ENCODE data around the gene IQSEC2.

The IQSEC2 gene

DNA sequence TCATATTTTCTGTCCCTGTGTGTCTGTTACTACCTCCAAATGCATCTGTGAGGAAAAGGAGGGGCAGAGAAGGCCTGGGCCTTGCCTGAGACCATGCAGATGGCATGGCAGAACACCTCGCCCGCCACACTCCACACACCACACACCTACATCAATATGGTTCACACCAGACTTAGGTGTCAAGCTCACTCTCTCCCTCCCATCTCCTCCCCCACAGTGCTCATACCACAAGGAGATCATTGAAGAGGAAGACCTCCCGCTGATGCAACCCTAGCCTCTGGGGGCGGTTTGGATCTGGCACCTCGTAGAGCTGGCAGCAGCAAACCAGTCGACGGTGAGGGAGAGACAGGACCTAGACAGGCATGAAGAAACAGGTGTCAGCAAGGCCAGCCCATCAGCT, 39.8 kb downstream of the IQSEC2 start:
- no peak for DNase-seq

DNA sequence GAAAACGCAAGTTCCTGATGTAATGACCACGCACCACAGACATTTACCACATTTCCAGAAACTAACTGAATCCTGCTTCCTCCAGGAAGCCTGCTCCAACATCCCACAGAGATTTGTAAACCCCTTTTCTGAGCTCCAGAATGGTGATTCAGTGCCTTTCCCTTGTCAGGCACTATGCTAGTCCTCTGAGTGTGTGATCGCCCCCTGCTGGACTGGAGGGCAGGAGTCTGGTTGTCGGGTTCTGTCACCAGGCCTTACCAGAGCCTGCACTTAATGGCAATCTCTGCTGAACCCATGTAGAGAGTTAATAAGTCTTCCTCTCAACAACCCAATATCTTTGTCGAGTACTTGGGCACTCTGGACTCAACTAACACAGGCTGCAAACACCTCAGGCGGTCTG, 41.9 kb downstream of the IQSEC2 start:
- no peak for DNase-seq

DNA sequence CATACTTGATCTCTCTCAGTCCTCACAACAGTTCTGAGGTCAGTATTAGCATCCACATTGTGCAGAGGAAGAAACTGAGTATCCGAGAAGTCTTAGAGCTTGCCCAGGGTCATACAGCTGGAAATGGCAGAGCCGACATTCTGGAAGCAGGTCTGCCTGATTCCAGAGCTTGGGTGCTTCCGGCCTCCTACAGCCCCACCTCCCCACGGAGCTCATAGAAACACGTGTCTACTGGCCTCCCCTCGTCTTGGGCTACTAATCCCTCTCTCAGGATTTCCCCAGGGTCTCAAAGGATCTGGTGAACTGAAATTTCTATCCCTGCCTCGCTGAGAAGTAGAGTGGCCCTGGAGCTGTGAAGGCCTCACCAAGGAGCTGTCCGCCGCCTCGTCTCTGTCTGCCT, 44.3 kb downstream of the IQSEC2 start:
- no peak for DNase-seq

DNA sequence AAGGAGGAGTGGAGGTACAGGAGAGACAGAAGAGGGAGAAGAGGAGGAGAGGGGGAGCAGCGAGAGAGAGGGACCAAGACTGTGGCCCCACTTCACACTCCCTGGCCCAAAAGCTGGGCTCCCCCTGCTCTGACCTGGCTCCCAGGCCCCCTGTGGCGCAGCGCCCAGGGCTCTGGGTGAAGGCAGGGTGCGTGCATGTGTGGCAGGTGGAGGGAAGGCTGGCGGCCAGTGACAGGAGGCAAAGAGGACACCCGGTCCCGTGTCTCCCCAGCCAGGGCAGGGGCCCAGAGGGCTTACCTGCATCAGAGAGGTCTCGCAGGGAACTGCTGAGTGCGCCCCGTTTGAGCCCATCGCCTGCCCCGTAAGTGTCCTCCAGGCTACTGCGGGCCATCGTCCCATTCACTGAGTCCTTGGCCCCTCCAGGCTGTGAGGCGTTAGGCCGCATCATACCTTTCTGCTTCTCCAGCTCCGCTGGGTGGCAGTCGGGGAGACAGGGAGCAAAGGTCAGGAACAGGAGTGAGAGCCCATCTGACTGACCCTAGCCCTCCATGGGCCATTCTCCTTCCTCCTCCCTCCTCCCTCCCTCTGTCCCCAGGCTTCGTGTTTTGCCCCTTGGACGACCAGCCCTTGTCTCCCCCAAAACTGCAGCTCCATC, 45.2 kb downstream of the IQSEC2 start:
- no peak for DNase-seq

DNA sequence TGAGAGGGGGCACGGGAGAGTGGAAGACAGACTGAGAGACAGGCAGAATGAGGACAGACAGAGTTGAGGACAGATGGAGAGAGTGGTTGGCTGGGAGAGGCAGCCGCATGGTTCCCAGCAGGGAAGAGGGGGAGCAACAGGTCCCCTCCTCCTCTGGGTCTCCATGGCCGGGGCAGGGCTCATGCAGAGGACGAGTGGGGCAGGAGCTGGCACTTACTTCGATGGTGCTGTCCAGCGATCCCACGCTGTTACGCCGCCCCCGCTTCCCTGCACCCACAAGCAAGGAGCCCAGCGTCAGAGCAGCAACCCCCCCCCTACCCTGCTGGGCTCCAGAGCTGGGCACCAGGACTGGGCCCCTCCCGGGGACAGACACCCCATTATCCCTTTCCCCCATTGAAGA, 45.8 kb downstream of the IQSEC2 start:
- DNase-seq: no peak

DNA sequence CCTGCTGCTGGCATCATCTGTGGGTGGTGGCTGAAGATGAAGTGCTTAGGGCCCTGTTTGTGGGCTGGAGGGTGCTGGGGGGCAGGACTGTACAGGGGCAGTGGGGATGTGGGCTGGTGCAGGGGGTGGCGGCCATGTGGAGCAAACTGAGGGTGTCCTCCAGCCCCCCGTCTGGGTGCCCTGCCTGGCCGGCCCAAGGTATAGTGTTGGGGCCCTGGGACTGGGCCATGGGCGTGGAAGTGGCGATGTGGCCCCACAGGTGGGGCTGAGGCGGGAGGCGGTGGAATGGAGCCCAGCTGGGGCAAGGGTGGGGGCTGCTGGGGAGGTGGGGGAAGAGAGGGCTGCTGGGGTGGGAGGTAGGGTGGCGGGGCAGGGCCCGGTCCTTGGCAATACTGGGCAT, 46.9 kb downstream of the IQSEC2 start:
- no peak for DNase-seq

DNA sequence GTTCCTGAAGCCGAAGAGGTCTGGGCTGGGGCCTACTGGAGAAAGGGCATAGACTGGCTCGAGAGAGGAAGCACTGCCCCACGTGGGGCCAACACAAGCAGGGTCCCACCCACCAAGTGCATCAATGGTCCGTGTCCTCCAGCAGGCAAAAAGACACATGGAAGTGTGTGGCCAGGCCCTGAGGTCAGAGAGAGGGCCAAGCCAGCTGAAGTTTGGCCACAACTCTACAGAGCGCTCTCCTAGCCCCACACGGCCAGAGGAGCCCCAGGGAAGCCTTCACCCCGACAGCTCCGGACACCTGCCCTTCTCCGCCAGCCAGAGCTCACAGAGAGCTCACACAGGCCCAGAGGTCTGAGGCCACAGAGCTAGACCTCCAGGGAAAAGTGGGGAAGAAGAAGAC, 47.8 kb downstream of the IQSEC2 start:
- DNase-seq: no peak

DNA sequence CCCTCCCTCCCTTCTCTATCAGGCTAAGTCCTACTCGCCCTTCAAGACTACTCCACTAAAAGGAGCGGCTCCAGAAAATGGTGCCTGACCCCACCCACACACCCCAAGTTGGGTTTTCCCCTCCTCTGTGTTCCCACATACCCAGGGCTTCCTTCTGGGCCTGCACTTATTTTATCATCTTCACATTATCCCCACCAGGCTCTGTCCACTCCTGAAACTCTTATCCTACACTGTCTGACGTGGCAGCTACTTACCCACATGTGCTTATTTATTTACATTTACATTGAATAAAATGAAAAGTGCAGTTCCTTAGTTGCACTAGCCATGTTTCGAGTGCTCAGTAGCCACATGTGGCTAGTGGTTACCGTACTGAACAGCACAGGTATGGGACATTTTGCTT, 51.3 kb downstream of the IQSEC2 start:
- no peak for DNase-seq

DNA sequence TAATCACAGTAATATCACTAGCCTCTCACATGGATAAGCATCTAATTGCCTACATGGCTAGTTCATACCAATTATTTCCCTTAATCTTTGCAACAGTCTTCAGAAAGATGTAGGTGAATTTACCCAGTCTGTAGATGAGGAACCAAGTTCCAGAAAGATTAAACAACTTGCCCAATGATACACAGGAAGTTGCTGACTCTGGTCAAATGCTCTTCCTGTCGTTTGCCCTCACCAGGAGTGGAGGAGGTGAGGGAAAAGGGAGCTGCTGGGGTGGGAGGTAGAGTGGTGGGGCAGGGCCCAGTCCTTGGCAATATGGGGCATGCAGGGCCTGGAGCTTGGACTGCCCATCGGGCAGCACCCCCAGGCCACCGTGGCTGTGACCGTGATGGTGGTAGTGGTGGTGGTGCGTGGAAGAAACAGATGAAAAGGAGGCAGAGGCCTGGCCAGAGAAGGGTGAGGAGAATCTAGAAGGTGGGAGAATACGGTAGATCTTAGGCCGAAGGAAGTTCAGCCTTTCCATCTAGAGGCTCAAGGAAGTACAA, 54.1 kb downstream of the IQSEC2 start:
- DNase-seq: no peak

DNA sequence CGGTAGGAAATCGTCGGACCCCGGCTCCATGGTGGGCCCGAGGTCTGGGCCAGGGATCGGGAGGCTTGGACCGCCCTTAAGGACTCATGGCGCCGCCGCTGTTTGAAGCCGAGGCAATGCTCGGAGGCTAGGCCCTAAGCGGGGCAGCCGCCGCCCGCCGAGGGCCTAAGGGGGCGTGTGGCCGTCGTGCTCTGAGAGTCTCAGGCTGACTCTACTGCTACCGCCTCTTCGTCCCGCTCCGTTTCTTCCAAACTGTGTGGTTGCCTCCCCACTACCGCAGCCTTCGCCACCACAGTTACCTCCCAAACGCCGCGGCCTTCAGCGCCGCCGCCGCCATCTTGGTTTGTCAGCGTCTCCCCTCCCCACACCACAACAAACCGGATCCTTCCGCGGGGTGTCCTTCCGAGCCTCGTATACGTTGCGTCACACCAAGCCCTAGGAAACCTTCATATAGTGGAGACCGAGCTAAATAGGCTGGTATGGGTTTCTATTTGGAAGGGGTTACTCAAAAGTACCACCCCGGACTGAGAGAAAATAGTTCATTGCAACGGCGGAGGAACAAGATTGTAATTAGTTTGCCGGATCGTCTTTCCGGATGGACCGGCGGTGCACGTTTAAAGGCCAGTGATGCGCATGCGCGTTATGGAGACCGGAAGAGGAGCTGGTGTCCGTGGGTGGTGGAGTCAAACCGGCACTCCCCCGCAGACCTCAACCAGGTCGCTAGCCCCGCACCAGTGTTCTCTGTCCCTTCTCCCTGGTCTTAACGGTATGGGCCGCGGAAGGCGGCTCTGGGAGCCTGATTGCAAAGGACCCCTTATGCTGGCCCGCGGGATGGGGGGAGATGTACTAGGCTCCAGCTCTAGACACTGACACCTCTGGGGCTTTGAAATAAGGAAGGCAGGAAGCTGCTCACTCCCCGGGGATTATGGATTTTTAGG, 56.3 kb downstream of the IQSEC2 start, which contains the start of gene KDM5C:
KDM5C (minus strand) TSS at position 348 of the 938 bp plus-strand sequence; CDS start at position 30, 318 bp downstream.
- peak; percentile 79 to 97 for DNase-seq

DNA sequence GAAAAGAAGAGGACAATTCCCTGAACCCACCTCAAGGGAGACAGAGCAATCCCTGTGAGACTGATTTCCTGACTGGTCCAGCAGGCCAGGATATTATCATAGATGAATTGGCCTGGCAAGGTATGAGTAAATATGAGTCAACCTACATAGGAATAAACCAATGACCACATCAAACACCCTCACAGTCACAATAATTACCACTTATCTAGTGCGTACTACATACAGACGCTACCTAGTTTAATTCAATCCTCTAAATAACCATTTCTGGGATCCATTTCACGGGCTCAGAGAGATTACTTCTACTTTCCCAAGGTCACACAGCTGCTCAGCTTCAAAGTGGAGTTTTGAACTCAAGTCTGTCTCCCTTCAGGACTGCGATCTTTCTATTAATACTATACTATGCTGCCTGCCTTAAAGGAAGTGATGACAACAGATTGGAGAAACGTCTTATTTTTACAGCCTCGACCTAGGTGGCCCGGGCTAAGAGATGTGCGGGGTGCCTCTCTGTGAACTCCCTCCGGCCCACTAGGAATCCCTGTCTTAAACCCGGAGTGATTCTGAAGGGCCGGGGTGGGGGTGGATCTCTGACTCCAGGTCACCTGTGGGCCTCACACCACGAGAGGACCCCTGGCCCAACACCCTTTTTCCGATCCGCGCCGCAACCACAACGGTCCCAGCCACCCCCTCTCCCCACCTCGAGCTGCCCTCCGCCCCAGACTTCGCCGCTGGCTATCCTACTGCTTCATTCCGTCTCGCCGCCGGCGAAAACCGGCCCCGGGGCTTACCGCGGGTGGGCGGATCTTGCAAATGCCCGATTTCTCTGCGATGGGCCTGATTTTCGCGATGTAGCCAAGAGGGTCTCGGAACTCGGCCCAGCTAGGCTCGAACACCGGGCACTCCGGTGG, 57.2 kb downstream of the IQSEC2 start:
- no peak for DNase-seq

DNA sequence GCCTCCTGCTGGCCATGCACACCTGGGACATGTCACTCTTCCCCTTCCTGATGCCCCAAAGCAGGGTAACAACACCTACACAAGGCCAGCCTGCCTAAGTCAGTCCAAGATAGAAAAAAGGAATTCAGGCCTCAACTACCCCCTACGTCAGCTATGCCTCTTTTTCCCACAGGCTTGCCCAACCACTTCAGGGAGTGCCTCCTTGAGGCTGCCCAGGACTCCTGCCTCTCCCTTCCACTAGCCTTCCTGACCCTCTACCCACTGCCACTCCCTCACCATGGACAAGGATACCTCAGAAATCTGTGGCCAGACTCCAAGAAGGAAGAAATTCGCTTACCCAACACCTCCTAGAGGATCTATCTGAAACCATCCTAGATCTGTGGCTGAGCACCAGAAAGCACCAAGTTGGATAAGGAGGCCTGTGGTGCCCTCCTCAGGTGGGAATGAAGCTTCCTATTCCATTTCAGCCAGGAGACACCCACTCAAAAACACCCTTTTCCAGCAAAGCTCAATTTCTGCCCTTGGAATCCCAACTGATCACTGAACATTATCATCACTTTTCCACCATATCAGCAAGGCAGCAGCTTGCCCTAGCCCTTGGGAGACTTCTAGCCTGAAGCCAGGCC, 58.2 kb downstream of the IQSEC2 start:
- no peak for DNase-seq

Measured in NCI-H187 (cell line).